GM12891 (cell line): Measurements from ENCODE around the gene CABP2.

Experiments used
- PAX5 ChIP-seq: IDR thresholded peaks from 2 replicates; pipeline ENCODE4 v1.6.1; 2011; ENCODE audit warnings: low read length, moderate library complexity, mild to moderate bottlenecking; ENCODE audit not compliant: insufficient read depth, severe bottlenecking
- POLR2A ChIP-seq: IDR thresholded peaks from 2 replicates; pipeline ENCODE4 v1.6.1; 2011; ENCODE audit warnings: low read depth, low read length, control low read depth
- POLR2AphosphoS5 ChIP-seq: IDR thresholded peaks from 2 replicates; pipeline ENCODE4 v1.6.1; 2011; ENCODE audit warnings: low read depth, low read length, control low read depth
- POU2F2 ChIP-seq: IDR thresholded peaks from 2 replicates; pipeline ENCODE4 v1.6.1; 2011; ENCODE audit warnings: low read depth, mild to moderate bottlenecking, control low read depth, low read length, moderate library complexity
- SPI1 ChIP-seq: IDR thresholded peaks from 2 replicates; pipeline ENCODE4 v1.6.1; 2011; ENCODE audit warnings: low read depth, low read length, control low read depth
- TAF1 ChIP-seq: IDR thresholded peaks from 2 replicates; pipeline ENCODE4 v1.6.1; 2011; ENCODE audit warnings: low read depth, low read length, control low read depth

- TF ChIP-seq POLR2AphosphoS5 (no peak), POLR2A (no peak), TAF1 (no peak), POU2F2 (no peak), SPI1 (no peak), PAX5 (no peak)
Measured at GRCh38 chr11:67501854-67502253, 21.4 kb downstream of the CABP2 start.
